NCI-H524 treated with DMSO at 0.1 percent for 48 hours (cell line): ENCODE measurements around the gene RAB28.
"Not testable (repeated sequence)": the region's sequence is repeated elsewhere in the genome, so short reads cannot be mapped to it uniquely, and the experiment has no call there.

Experiments used
- DNase-seq: peaks from one replicate; lab custom pipeline; 2025; lab: John Stamatoyannopoulos, UW

Gene RAB28

GRCh38 chr4:13445841-13446790, 38.0 kb downstream of the RAB28 start:
- DNase-seq = no peak

- DNase-seq = peak; percentile 73
Observed at GRCh38 chr4:13441506-13441905, 42.6 kb downstream of the RAB28 start.

- no peak for DNase-seq
Observed at GRCh38 chr4:13436962-13437361, 47.2 kb downstream of the RAB28 start.

GRCh38 chr4:13432453-13432852, 51.7 kb downstream of the RAB28 start:
- DNase-seq = no peak

- DNase-seq = no peak
Observed at GRCh38 chr4:13430834-13431568, 53.1 kb downstream of the RAB28 start.

GRCh38 chr4:13427599-13428325, 56.4 kb downstream of the RAB28 start:
- no peak for DNase-seq

GRCh38 chr4:13415068-13415785, 68.9 kb downstream of the RAB28 start:
- no peak for DNase-seq

GRCh38 chr4:13413729-13414437, 70.3 kb downstream of the RAB28 start:
- no peak for DNase-seq

- DNase-seq = no peak
Observed at GRCh38 chr4:13411942-13412341, 72.2 kb downstream of the RAB28 start.

GRCh38 chr4:13409324-13409723, 74.8 kb downstream of the RAB28 start:
- DNase-seq = no peak

- DNase-seq = not testable (repeated sequence)
Observed at GRCh38 chr4:13406156-13406555, 78.0 kb downstream of the RAB28 start.

GRCh38 chr4:13403833-13404232, 80.3 kb downstream of the RAB28 start:
- DNase-seq = no peak

GRCh38 chr4:13403326-13403725, 80.8 kb downstream of the RAB28 start:
- no peak for DNase-seq

GRCh38 chr4:13399257-13399656, 84.9 kb downstream of the RAB28 start:
- no peak for DNase-seq

- no peak for DNase-seq
Observed at GRCh38 chr4:13396161-13396560, 88.0 kb downstream of the RAB28 start.

GRCh38 chr4:13389901-13390300, 94.2 kb downstream of the RAB28 start:
- DNase-seq = not testable (repeated sequence)

- no peak for DNase-seq
Observed at GRCh38 chr4:13386405-13387107, 97.6 kb downstream of the RAB28 start.

- DNase-seq = no peak
Observed at GRCh38 chr4:13384055-13384454, 100.1 kb downstream of the RAB28 start.

GRCh38 chr4:13378973-13379759, 105.0 kb downstream of the RAB28 start:
- DNase-seq = no peak

- DNase-seq = no peak
Observed at GRCh38 chr4:13371048-13371447, 113.1 kb downstream of the RAB28 start.
